Activated CD8-positive, alpha-beta memory T cell treated with anti-CD3 and anti-CD28 coated beads for 1 hour (primary cell): ENCODE measurements around the gene RASGRP3.

Experiments
- DNase-seq, 2 donors: peaks; one replicate each; pipeline ENCODE4 v3.0.0-alpha.2; 2020; ENCODE audit warnings: low read depth in 1 of 2; ENCODE audit errors: extremely low read depth in 1 of 2

The RASGRP3 gene

GRCh38 chr2:33522576-33522975 is 46.1 kb downstream of the RASGRP3 start:
- no peak for DNase-seq

DNA sequence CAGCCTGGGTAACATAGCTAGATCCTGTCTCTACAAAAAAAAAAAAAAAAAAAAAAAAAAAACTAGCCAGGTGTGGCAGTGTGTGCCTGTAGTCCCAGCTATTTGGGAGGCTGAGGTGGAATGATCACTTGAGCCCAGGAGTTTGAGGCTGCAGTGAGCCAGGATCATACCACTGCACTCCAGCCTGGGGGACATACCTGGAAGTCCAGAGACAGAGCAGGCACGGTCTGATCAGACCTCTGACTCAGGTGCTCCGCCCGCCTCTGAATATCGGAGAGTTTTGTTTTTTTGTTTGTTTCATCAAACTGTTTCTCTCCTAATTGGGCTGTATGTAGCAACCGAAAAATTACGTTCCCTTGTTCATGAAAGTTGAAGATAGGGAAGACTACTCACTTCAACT is 49.2 kb downstream of the RASGRP3 start:
- DNase-seq = no peak

GRCh38 chr2:33526132-33526531 is 49.7 kb downstream of the RASGRP3 start:
- DNase-seq = no peak

- no peak for DNase-seq
These were observed 50.5 kb downstream of the RASGRP3 start for GRCh38 chr2:33526921-33527320.

DNA sequence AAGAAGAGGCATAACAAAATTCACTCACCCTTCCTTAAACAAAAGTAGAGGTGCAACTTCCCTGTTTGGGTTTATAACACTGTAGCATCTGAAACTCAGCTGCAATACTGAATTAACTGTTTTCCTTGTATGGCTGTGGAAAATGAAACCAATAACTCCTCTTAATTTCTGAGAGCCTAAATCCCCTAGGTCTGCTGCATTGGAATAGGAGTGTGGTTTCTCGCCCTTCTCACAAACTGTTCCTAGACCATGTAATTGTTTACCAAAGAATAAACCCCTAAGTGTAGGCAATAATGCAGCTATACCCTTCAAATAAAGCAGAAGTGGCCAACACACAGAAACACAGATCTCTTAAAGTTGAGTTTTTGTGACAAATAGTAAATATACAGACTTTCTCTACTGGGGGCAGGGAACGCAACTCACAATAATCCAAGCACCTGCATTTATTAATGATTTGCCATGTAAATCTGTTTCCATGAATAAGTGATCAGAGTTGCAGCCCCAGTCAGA is 52.0 kb downstream of the RASGRP3 start:
- no peak for DNase-seq

DNA sequence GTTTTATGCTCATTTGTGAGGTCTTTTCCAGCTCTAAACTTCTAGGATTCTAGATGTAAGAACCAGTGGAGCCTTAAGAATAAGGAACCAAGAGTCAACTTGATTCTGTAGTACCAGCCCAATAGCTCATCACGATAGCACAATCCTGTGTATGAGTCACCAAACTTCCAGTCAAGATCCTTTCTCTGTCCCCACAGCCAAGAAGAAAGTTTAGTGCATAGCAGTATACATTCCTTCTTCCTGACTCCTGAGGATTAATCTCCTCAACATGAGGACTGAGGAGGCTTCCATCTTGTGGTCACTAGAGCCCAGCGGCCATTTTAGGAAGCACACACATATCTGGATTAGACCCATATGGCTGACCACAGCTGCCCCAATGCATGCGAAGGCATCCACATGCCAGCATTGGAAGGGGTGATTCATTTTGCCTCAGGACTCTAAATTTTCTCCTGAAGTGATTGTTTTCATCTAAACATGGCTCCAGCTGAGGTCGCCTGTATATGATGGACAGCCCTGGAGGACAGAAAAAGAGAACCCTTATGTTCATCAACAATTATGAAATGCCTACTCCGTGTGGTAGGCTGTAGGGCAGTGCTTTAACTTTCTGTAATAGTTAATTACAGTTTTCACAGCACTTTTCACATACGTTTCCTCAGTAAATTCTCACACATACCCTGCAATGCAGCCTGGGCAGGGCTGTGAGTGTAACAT is 53.5 kb downstream of the RASGRP3 start:
- no peak for DNase-seq

GRCh38 chr2:33530690-33531548 is 54.5 kb downstream of the RASGRP3 start:
- no peak for DNase-seq

- no peak for DNase-seq
These were observed 55.2 kb downstream of the RASGRP3 start for GRCh38 chr2:33531549-33532059.

DNA sequence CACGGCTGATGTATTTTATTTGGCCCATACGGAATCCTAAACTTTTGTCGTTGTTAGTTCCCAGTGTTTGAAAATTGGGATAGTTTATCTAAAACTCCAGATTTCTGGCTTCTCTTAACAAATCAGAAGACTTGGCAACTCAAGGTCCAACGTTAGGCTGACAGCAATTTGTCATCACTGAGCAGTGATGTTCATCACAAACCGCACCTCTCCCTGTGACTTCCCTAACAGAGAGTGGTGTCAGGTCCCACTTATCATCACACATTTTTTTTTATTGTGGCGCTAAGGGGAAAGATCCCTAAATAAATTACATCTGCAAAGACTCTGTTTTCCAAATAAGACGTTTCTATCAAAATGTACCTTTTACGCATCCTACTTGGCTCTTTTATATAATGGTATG is 55.7 kb downstream of the RASGRP3 start:
- no peak for DNase-seq

DNA sequence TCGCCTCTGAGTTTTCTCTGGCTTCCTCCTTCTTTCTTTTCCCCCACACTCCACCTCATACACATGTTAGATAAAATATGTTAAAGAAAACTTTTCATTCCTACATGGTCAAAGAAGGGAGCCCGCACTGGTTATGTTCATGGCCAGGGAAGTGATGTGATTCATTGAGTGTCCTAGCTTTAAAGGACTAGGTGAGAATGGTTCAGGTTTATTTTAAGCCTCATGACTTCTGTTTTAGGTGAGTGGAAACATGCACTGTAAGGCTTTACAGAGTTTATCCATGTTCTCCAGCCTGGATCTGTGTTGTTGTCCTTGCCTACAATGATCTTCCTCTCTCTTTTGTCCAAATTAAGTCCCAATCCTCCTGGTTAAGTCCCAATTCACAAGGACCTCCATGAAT is 56.5 kb downstream of the RASGRP3 start:
- DNase-seq = no peak

DNA sequence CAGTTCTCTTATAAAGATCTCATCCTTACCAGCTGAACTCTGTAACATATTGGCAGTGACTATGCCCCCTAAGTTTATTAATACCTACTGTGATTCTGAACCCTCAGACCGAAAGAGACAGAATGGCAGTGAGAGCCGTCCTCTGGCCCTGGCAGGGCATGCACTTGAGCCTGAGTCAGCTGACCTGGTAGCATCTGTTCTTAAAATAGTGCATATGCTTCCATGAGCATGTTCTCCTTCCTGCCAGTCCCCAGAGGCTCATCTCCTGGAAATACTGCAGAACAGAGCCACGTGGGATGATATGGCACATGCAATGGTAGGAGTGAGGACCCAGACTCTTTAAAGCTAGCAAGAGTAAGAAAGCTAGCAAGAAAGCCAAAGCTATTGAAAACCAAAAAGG is 59.0 kb downstream of the RASGRP3 start:
- DNase-seq = no peak

DNA sequence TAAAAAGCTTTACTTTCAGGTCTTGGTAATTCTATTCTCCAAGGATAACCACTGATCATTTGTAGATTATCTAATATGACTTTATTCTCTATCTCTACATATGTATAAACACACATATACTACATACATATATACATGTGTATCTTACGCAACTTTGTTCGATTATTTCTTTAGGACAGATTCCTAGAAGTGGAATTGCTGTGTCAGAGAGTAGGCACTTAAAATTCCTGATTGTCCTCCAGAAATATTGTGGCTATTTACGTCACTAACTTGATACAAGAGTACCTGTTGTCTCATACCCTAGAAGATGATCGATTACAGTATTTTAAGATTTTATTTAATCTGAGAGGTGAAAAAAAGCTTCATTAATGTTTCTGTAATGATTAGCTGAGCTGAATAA is 64.8 kb downstream of the RASGRP3 start:
- DNase-seq = no peak

DNA sequence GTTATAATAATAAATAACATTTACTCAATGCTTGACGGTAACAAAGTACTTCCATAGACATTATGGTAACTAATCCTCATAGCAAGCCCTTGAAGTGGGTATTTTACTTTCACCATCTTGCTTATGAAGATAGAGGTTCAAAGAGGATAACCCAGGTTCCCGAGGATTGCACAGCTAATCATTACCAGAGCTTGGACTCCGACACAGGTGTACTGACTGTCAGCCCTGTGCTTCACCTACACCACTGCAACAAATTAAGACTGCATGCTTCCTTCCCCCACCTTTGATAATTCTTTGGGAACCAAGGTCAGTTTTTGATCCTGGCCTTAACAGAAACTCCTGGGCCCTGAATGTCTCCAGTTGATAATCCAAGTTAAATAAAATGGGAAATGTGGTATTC is 73.8 kb downstream of the RASGRP3 start:
- no peak for DNase-seq

DNA sequence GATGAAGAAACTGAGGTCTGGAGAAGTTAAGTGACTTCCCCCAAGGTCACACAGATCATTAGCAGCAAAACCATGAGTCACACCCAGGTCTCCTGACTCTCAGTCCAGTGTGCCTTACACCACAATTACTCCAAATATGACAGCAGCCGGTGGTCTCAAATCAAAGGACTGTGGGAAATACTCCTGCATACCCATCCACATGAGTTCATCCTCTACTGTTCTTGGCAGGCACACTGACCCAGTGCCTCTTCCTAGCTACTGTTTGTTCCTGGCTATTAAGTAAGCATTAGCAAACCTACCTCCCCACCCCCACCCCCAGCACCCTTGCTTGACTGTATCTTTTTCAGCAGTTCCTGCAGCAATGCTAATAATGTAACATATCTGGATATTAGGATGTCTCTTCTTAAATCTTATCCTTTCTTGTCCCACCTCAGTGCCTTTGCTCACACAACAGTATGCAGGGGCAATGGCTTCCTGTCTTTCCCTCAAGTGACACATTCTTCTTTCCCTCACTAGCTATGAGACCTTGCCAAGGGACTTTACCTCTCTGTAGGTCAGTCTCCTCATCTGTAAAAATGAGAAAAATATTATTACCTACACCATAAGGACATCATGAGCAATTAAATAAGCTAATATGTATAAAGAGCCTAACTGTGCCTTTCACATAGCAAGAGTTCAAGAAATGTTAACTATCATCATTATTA is 76.5 kb downstream of the RASGRP3 start:
- no peak for DNase-seq

DNA sequence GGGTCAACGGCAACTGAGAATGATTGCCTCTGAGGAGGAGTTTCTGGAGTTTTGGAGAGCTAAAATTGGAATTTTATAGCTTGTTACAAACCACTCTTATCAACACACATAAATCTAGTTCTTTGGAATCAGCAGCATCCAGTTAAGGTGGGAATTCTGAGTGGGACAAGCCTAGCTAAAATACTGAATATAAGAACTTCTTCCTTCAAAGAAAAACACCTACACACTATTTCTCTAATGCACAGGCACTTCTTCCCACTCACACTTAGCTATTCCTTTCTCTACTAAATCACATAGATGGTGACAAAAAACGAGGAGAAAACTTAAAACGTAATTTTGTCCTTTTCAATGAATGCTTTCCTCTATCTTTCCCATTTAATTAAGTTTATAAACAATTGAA is 79.2 kb downstream of the RASGRP3 start:
- no peak for DNase-seq

DNA sequence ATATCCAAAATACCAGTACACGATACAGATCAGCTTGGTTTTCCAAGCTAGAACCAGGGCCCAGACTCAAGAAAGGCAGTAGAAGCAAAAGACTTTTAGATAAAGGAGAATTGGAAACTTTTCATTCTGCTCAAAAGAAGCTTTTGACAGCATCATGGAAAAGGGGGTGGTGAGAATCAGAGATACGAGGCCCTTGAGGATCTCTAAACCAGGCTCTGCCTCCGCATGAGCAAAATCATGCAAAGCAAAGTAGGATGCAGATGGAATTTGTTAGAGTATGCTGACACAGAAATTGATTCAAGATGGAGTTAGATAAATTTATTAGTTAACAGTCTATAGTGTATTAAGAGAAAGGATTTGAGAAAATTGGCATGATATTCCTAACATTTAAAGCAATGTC is 82.9 kb downstream of the RASGRP3 start:
- DNase-seq = no peak

- no peak for DNase-seq
These were observed 83.6 kb downstream of the RASGRP3 start for GRCh38 chr2:33560017-33560416.

GRCh38 chr2:33561872-33562271 is 85.4 kb downstream of the RASGRP3 start:
- DNase-seq = no peak

DNA sequence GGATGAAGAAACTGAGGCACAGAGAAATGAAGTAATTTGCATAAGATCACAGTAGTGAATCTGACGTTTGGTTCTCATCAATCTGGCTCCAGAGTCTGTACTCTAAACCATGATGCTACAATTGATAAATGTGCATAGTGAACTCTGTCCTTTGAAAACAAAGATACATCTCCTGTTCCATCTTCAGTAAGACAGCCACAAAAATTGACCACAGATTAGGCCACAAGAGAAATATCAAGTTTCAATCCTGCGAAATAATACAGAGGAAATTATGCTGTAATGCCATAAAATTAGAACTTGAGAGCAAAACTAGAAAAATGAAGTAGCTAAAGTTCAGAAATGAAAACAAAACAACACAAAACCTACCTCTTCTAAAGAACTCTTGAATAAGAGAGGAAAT is 94.2 kb downstream of the RASGRP3 start:
- no peak for DNase-seq

- DNase-seq = no peak
These were observed 97.2 kb downstream of the RASGRP3 start for GRCh38 chr2:33573657-33574056.

GRCh38 chr2:33577084-33577483 is 100.6 kb downstream of the RASGRP3 start:
- no peak for DNase-seq
